HEK293 (cell line): ENCODE results near the gene FILIP1L.

Source experiments
- CTCF ChIP-seq: fragments of 450-650 bp; formaldehyde crosslinking; IDR thresholded peaks from 2 replicates; pipeline ENCODE4 v1.5.1; 2016; ENCODE audit warnings: missing biosample characterization, missing genetic modification characterization
- ZNF121 ChIP-seq: fragments of 450-650 bp; formaldehyde crosslinking; IDR thresholded peaks from 2 replicates; pipeline ENCODE4 v1.5.1; 2016; ENCODE audit warnings: missing biosample characterization, missing genetic modification characterization
- ZNF302 ChIP-seq: fragments of 450-650 bp; formaldehyde crosslinking; IDR thresholded peaks from 2 replicates; pipeline ENCODE4 v1.5.1; 2016; ENCODE audit warnings: missing biosample characterization, missing genetic modification characterization, low read depth

- no peak for TF ChIP-seq ZNF302
- no peak for TF ChIP-seq CTCF (tag by site-specific recombination)
- TF ChIP-seq ZNF121, result no peak
Observed at GRCh38 chr3:100110162-100110561, 4.1 kb downstream of the FILIP1L start.
